ENCODE data around the gene SF3B6. TPM values are rescaled to one million over a fixed set of nuclear protein-coding genes. Genes with fewer than 3 reads are reported as not detected.

SF3B6 gene
- total and polyA plus RNA-seq, 11 donors: 37.4 to 121 (median 58.4) TPM

GRCh38 chr2:24058564-24059271, 17.4 kb downstream of the SF3B6 start:
- Histone ChIP-seq H3K4me1 (no peaks in the 10 kb centered on the region), H3K4me3 (no peak overlapping the region), H3K36me3 (no peaks in the 10 kb centered on the region), H3K27me3 (no peaks in the 10 kb centered on the region), H3K9me3 (no peaks in the 10 kb centered on the region), H3K27ac (no peak overlapping the region)
- TF ChIP-seq, protein P1, sequence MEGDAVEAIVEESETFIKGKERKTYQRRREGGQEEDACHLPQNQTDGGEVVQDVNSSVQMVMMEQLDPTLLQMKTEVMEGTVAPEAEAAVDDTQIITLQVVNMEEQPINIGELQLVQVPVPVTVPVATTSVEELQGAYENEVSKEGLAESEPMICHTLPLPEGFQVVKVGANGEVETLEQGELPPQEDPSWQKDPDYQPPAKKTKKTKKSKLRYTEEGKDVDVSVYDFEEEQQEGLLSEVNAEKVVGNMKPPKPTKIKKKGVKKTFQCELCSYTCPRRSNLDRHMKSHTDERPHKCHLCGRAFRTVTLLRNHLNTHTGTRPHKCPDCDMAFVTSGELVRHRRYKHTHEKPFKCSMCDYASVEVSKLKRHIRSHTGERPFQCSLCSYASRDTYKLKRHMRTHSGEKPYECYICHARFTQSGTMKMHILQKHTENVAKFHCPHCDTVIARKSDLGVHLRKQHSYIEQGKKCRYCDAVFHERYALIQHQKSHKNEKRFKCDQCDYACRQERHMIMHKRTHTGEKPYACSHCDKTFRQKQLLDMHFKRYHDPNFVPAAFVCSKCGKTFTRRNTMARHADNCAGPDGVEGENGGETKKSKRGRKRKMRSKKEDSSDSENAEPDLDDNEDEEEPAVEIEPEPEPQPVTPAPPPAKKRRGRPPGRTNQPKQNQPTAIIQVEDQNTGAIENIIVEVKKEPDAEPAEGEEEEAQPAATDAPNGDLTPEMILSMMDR (IDR thresholded peaks at IDR 0.05): peak in 1 of 12 donors; percentile 12
- no peak for TF ChIP-seq POLR2A (IDR thresholded peaks at IDR 0.05)
- WGBS, 4 donors: 88 to 90% (median 90%) methylated on average over 4 of the region's 4 CpGs
- DNase-seq (no peak), ATAC-seq (no peak)
- intact Hi-C loops (cut with DNase I): no loop called here

DNA sequence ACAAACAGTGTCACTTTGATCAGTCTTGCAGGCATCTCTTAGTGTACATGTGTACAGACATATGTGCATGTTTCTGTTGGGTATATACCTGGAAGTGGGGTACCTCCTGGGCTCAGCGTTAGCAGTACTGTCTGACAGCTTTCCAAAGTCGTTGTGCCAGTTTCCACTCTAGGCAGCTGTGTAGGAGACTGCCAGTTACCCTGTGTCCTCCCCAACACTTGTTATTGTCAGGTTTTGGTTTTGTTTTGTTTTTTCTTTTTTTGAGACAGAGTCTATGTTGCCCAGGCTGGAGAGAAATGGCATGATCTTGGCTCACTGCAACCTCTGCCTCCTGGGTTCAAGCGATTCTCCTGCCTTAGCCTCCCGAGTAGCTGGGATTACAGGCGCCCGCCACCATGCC, 20.4 kb downstream of the SF3B6 start:
- Histone ChIP-seq H3K36me3 (no peaks in the 10 kb centered on the region), H3K9me3 (no peaks in the 10 kb centered on the region), H3K4me3 (no peak overlapping the region), H3K27me3 (no peaks in the 10 kb centered on the region), H3K27ac (no peak overlapping the region), H3K4me1 (peaks cover 0 to under 1% (median 0%) of the 10 kb centered on the region in 12 donors)
- no peak for DNase-seq
- 82 to 94% (median 89%) methylated on average over 6 of the region's 6 CpGs for WGBS, 4 donors
- TF ChIP-seq POLR2A (IDR thresholded peaks at IDR 0.05): no peak
- TF ChIP-seq, protein P1 (IDR thresholded peaks at IDR 0.05): no peak
- no peak for ATAC-seq
- intact Hi-C loops (cut with DNase I): no loop called here

- H3K27ac ChIP-seq: no peak overlapping the region
- no peak for ATAC-seq
- 67 to 77% (median 68%) methylated on average over 7 to 8 of the region's 8 CpGs for WGBS, 4 donors
- TF ChIP-seq, protein P1 (IDR thresholded peaks at IDR 0.05): no peak
- no peak for TF ChIP-seq POLR2A (IDR thresholded peaks at IDR 0.05)
- intact Hi-C loops (cut with DNase I): no loop called here
- H3K9me3 ChIP-seq: no peaks in the 10 kb centered on the region
- no peak for DNase-seq
- no peaks in the 10 kb centered on the region for H3K36me3 ChIP-seq
- H3K4me3 ChIP-seq: no peak overlapping the region
- peaks cover 0 to 12% (median 1%) of the 10 kb centered on the region in 12 donors for H3K4me1 ChIP-seq
- no peaks in the 10 kb centered on the region for H3K27me3 ChIP-seq
These were observed 21.6 kb downstream of the SF3B6 start for GRCh38 chr2:24054366-24055010.

DNA sequence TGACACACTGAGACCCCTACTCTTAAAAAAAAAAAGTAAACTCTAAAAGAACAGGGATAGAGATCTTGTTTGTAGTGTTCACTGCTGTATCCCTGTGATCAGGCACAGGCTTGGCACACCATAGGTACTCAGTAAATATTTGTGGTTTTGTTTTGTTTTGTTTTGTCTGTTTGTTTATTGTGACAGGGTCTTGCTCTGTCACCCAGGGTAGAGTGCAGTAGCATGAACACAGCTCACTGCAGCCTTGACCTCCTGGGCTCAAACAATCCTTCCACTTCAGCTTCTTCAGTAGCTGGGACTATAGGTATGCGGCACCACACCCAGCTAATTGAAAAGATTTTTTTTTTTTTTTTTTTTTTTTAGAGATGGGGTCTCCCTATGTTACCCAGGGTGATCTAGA, 23.2 kb downstream of the SF3B6 start:
- WGBS, 4 donors: 93 to 100% (median 97%) methylated on average over 1 of the region's 1 CpG
- DNase-seq: no peak
- intact Hi-C loops (cut with DNase I): no loop called here

More for the DNA sequence above, 23.2 kb downstream of the SF3B6 start:
- peaks cover 0 to 22% (median 8%) of the 10 kb centered on the region in 12 donors for H3K4me1 ChIP-seq
- no peaks in the 10 kb centered on the region for H3K9me3 ChIP-seq
- no peaks in the 10 kb centered on the region for H3K36me3 ChIP-seq
- ATAC-seq: no peak
- H3K27me3 ChIP-seq: no peaks in the 10 kb centered on the region
- TF ChIP-seq, protein P1 (IDR thresholded peaks at IDR 0.05): no peak
- TF ChIP-seq POLR2A (IDR thresholded peaks at IDR 0.05): no peak
- no peak overlapping the region for H3K27ac ChIP-seq
- H3K4me3 ChIP-seq: no peak overlapping the region
